Measurements from ENCODE around the gene GARS1. TPM values are rescaled to one million over a fixed set of nuclear protein-coding genes. Genes with fewer than 3 reads are reported as not detected.
A peak's percentile ranks its signal among the peaks of the same experiment; 100 is the strongest.

Gene GARS1
- total and polyA plus RNA-seq, 4 experiments from 2014 or later: 74.5 to 101 (median 80.3) TPM

DNA sequence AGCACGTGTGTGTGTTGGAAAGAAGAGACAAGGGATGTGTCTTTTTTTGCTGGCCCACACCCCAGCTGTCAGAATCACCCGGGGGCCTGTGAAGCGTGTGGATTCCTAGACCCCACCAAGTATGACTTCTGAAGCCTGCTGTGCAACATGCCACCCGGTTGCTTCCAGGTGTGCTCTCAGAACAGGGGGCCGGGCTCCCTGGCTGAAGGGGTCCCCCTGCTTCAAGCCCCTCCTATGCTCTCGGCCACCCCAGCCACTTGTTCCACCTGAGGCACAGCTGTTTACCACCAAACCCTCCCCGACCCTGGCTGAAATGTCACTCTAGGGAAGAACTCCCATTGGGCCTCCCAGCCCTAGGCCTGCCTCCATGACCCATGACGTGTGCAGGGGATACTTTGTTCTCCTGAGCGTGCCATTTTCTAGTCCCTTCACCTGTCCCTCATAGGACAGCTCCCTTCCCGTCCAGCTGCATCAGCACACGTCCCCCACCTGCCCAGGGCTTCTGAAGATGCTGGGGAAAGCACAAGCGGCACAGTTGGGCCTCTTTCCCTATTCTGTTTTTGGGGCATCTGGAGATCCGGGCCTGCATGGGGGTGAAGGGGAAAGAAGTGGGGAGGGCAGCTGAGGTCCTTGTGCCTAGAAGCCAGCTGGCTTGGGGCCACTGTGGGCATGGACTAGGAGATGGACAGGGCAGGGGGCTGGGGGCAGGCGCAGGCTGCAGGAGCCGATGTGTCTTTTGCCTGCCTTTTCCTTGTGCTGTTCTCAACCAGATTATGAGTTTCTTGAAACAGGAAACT lies 54.3 kb downstream of the GARS1 start:
- peak overlapping the region in 1 of 7 donors; percentile 50 for H3K27ac Mint-ChIP-seq
- H3K9me3 Mint-ChIP-seq: no peaks in the 10 kb centered on the region
- ChIA-PET CTCF (ENCODE audit: partially characterized antibody) (no interaction called here), POLR2A (ENCODE audit: partially characterized antibody) (no interaction called here)
- intact Hi-C loops (cut with micrococcal nuclease): no loop called here
- H3K4me1 ChIP-seq (ENCODE audit: insufficient read depth, low read length): no peaks in the 10 kb centered on the region
- peaks cover 0 to 1% (median 0%) of the 10 kb centered on the region in 4 donors for H3K4me1 Mint-ChIP-seq
- peaks cover under 1 to 7% of the 10 kb centered on the region in 2 donors for H3K36me3 Mint-ChIP-seq
- H3K27me3 ChIP-seq (ENCODE audit: insufficient read depth, low read length): no peaks in the 10 kb centered on the region
- no peak for DNase-seq
- H3K27me3 Mint-ChIP-seq: no peaks in the 10 kb centered on the region
- no peak overlapping the region for H3K4me3 Mint-ChIP-seq
- H3K4me3 ChIP-seq (ENCODE audit: low read length in 2 of 2): no peak overlapping the region
- H3K27ac ChIP-seq (ENCODE audit: low read depth, low read length): no peak overlapping the region
- no peaks in the 10 kb centered on the region for H3K36me3 ChIP-seq (ENCODE audit: insufficient read depth, low read length)
- no peaks in the 10 kb centered on the region for H3K9me3 ChIP-seq (ENCODE audit: control insufficient read depth in 1 of 2, low read length in 2 of 2)

DNA sequence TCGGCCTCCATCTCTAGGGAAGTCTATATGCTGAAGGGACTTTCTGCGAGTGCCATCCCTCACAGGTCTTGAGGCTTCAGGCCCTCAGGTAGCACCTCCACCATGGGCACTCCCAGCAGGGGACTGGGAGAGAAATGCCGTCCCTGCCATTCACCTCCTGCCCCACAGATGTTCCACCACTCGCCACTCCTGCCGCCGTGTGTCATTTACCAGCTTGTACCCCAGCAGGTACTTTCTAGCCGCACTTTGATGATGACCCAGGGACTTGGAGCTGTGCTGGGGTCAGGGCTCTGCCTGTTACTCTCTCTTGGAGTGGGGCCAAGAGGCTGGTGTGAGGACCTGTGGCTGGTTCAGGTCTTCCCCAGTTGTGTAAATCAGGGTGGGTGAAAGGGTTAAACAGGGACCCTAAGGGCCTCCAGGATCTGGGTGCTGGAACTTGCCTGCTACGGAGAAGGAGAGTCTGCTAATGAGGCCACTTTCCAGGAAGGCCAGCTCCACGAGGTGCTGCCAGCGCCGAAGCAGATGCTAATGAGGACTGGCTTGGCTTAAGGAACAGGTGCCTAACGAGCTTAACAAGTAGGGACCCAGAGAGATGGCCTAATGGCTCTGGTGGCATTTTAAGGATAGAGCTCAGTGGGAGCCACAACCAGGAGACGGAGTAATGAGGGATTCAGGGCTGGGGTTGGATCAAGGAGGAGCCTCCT lies 55.2 kb downstream of the GARS1 start:
- Histone ChIP-seq H3K27me3 (ENCODE audit: insufficient read depth, low read length) (no peaks in the 10 kb centered on the region), H3K9me3 (ENCODE audit: control insufficient read depth in 1 of 2, low read length in 2 of 2) (no peaks in the 10 kb centered on the region), H3K36me3 (ENCODE audit: insufficient read depth, low read length) (no peaks in the 10 kb centered on the region), H3K27ac (ENCODE audit: low read depth, low read length) (no peak overlapping the region), H3K4me1 (ENCODE audit: insufficient read depth, low read length) (no peaks in the 10 kb centered on the region), H3K4me3 (ENCODE audit: low read length in 2 of 2) (no peak overlapping the region)
- intact Hi-C loops (cut with micrococcal nuclease): no loop called here
- DNase-seq: no peak
- H3K9me3 Mint-ChIP-seq: no peaks in the 10 kb centered on the region
- H3K27me3 Mint-ChIP-seq: no peaks in the 10 kb centered on the region
- no peak overlapping the region for H3K27ac Mint-ChIP-seq
- peaks cover 0 to 3% of the 10 kb centered on the region in 2 donors for H3K36me3 Mint-ChIP-seq
- POLR2A ChIA-PET (ENCODE audit: partially characterized antibody): no interaction called here
- H3K4me3 Mint-ChIP-seq: no peak overlapping the region
- peaks cover 0 to 1% (median 0%) of the 10 kb centered on the region in 4 donors for H3K4me1 Mint-ChIP-seq
- CTCF ChIA-PET (ENCODE audit: partially characterized antibody): interaction anchor here (1.0 kb wide), 1 partner anchor 90 kb away, joined by 3 read pairs; no protein-coding TSS in a partner anchor

DNA sequence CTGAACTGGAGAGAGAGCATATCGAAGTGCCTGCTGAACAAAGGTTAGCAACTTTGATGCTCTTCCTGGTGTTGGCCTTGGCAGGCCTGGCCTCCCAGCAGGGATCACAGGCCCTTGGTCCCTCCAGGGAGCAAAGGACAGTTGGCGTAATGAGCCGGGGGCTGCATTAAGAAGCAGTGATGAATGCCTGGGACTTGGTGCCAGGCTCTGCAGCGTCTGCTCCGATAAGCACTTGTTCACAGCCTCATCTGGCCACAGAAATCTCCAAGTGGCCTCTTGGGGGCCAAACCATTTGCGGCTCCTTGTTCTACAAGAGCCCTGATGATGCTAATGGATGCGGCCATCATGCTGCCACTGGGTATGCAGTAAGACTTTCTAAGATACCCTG lies 55.7 kb downstream of the GARS1 start:
- H3K9me3 Mint-ChIP-seq: no peaks in the 10 kb centered on the region
- Histone ChIP-seq H3K9me3 (ENCODE audit: control insufficient read depth in 1 of 2, low read length in 2 of 2) (no peaks in the 10 kb centered on the region), H3K27me3 (ENCODE audit: insufficient read depth, low read length) (no peaks in the 10 kb centered on the region), H3K4me1 (ENCODE audit: insufficient read depth, low read length) (no peaks in the 10 kb centered on the region), H3K4me3 (ENCODE audit: low read length in 2 of 2) (no peak overlapping the region), H3K27ac (ENCODE audit: low read depth, low read length) (no peak overlapping the region), H3K36me3 (ENCODE audit: insufficient read depth, low read length) (no peaks in the 10 kb centered on the region)
- no peaks in the 10 kb centered on the region for H3K4me1 Mint-ChIP-seq
- no peak overlapping the region for H3K27ac Mint-ChIP-seq
- no peak overlapping the region for H3K4me3 Mint-ChIP-seq
- POLR2A ChIA-PET (ENCODE audit: partially characterized antibody): no interaction called here
- no peaks in the 10 kb centered on the region for H3K27me3 Mint-ChIP-seq
- no peaks in the 10 kb centered on the region for H3K36me3 Mint-ChIP-seq
- DNase-seq: no peak
- intact Hi-C loops (cut with micrococcal nuclease): no loop called here
- CTCF ChIA-PET (ENCODE audit: partially characterized antibody): interaction anchor here (1.0 kb wide), 1 partner anchor 90 kb away, joined by 3 read pairs; no protein-coding TSS in a partner anchor

DNA sequence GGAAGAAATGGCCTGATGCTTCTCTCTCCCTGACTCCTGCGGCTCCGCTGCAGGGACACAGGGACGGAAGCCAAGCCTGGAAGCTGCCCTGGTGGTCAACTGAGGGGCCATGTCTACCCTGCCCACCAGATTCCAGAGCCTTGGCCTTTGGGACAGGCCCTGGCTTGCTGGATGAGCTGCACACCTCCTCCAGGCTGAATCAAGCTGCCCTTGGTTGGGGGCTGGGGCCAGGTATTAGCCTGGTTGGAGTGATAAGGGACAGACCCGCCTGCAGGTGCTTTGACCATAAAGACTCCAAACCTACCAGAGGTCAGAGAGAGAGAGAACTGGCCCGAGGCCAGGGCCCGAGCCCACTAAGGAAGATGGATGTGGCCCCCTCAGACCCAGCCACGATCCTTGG lies 57.5 kb downstream of the GARS1 start:
- DNase-seq: no peak
- Histone ChIP-seq H3K4me1 (ENCODE audit: insufficient read depth, low read length) (no peaks in the 10 kb centered on the region), H3K9me3 (ENCODE audit: control insufficient read depth in 1 of 2, low read length in 2 of 2) (no peaks in the 10 kb centered on the region), H3K36me3 (ENCODE audit: insufficient read depth, low read length) (no peaks in the 10 kb centered on the region), H3K4me3 (ENCODE audit: low read length in 2 of 2) (no peak overlapping the region), H3K27ac (ENCODE audit: low read depth, low read length) (no peak overlapping the region), H3K27me3 (ENCODE audit: insufficient read depth, low read length) (no peaks in the 10 kb centered on the region)
- ChIA-PET POLR2A (ENCODE audit: partially characterized antibody) (no interaction called here), CTCF (ENCODE audit: partially characterized antibody) (interaction anchor here (1.0 kb wide), 1 partner anchor 103 kb away, joined by 3 read pairs; no protein-coding TSS in a partner anchor)
- Mint-ChIP-seq H3K36me3 (no peaks in the 10 kb centered on the region), H3K4me3 (no peak overlapping the region), H3K4me1 (no peaks in the 10 kb centered on the region), H3K27me3 (no peaks in the 10 kb centered on the region), H3K27ac (no peak overlapping the region), H3K9me3 (no peaks in the 10 kb centered on the region)
- intact Hi-C loops (cut with micrococcal nuclease): no loop called here

DNA sequence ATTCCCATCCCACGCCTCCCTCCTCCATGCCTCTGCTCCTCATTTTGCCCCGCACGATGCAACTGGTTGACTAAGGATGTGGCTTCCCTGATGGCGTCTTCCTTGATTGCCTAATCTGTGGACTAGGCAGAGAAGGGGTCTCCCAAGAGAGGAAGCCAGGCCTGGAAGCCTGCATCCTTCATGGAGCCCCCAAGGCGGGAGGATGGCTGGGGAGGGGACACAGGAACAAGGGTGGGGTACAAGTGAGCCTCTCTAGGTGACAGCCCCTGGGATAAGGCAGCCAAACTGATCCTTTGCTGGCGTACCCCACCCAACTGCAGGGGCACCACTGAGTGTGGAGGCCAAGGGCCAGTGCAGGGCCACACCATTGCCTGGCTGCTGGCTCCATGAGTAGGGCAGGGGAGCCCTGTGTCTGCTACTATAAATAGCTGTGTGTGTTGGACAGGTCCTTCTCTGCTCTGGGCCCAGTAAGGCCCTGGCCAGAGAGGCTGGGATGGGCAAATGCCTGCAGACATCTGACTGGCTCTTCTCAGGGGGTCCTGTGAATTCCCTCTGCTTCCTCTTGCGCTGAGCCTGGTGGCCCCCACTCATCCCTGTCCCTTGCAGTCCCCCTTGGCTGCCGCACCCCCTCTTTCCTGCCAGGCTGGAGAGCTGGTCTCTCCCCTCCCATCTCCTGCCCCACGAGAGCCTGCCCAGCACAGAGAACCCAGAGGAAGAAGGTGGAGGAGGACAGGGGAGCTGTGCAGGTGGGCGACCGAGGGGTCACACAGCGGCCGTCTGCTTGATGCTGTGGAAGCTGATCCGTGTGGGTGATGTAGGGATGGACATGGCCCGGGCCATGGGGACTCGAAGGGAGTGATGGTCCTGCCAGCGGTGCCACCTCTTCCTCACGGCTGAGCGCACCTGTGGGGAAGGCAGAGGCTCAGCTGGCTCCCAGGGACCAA lies 58.3 kb downstream of the GARS1 start:
- ChIA-PET CTCF (ENCODE audit: partially characterized antibody) (no interaction called here), POLR2A (ENCODE audit: partially characterized antibody) (no interaction called here)
- Mint-ChIP-seq H3K4me3 (no peak overlapping the region), H3K27ac (no peak overlapping the region), H3K9me3 (no peaks in the 10 kb centered on the region), H3K27me3 (no peaks in the 10 kb centered on the region), H3K4me1 (no peaks in the 10 kb centered on the region), H3K36me3 (no peaks in the 10 kb centered on the region)
- Histone ChIP-seq H3K4me1 (ENCODE audit: insufficient read depth, low read length) (no peaks in the 10 kb centered on the region), H3K36me3 (ENCODE audit: insufficient read depth, low read length) (no peaks in the 10 kb centered on the region), H3K27me3 (ENCODE audit: insufficient read depth, low read length) (no peaks in the 10 kb centered on the region), H3K9me3 (ENCODE audit: control insufficient read depth in 1 of 2, low read length in 2 of 2) (no peaks in the 10 kb centered on the region), H3K27ac (ENCODE audit: low read depth, low read length) (no peak overlapping the region), H3K4me3 (ENCODE audit: low read length in 2 of 2) (no peak overlapping the region)
- no peak for DNase-seq
- intact Hi-C loops (cut with micrococcal nuclease): no loop called here

DNA sequence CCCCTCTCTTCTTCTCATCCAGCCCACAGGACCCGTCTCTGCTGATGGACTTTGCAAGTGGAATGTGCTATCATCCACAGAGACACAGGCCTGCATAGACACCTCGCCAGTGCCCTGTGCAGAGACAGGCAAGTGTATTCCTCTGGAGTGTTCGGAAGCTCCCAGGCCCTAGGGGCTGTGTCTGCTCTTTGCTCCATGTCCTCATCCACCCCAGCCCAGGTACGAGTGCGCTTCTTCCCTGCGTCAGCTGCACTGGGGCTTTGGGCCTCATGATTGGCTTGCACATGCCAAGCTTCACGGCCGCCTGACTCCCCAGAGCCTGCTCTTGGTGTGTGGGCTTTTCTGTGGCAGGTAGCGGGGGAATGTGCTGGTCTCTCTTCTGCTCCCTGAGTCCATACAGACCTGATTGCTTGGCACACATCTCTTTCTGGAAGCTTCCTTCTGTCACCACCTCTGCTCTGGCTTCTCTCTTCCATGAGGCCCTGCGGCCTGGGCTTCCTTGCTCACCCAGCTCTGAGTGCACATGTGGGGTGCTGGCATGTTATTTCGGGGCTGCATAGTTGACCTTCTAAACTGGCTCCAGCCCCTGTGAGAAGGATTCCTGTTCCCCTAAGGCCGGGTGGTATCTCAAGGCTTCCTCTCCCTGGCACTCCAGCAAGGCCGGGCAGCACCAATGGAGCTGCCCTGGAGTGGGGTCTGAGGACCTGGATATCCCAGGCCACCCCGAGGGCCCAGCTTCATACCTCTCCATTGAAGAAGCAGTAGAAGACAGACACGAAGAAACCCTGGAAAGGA lies 59.8 kb downstream of the GARS1 start:
- Histone ChIP-seq H3K27ac (ENCODE audit: low read depth, low read length) (no peak overlapping the region), H3K27me3 (ENCODE audit: insufficient read depth, low read length) (no peaks in the 10 kb centered on the region), H3K4me3 (ENCODE audit: low read length in 2 of 2) (no peak overlapping the region), H3K36me3 (ENCODE audit: insufficient read depth, low read length) (no peaks in the 10 kb centered on the region), H3K4me1 (ENCODE audit: insufficient read depth, low read length) (no peaks in the 10 kb centered on the region), H3K9me3 (ENCODE audit: control insufficient read depth in 1 of 2, low read length in 2 of 2) (no peaks in the 10 kb centered on the region)
- ChIA-PET CTCF (ENCODE audit: partially characterized antibody) (no interaction called here), POLR2A (ENCODE audit: partially characterized antibody) (no interaction called here)
- intact Hi-C loops (cut with micrococcal nuclease): no loop called here
- H3K27me3 Mint-ChIP-seq: no peaks in the 10 kb centered on the region
- no peak overlapping the region for H3K4me3 Mint-ChIP-seq
- no peaks in the 10 kb centered on the region for H3K36me3 Mint-ChIP-seq
- H3K9me3 Mint-ChIP-seq: no peaks in the 10 kb centered on the region
- peak overlapping the region in 1 of 7 donors; percentile 22 for H3K27ac Mint-ChIP-seq
- DNase-seq: no peak
- no peaks in the 10 kb centered on the region for H3K4me1 Mint-ChIP-seq
